Dedifferentiated amniotic fluid mesenchymal stem cell (primary cell): ENCODE data around the gene ASIC3.
A peak's percentile ranks its signal among the peaks of the same experiment; 100 is the strongest.

ENCODE experiments used
- DNase-seq: peaks from one replicate; pipeline ENCODE4 v3.0.0-alpha.2; 2016; ENCODE audit errors: extremely low spot score

Gene ASIC3

DNA sequence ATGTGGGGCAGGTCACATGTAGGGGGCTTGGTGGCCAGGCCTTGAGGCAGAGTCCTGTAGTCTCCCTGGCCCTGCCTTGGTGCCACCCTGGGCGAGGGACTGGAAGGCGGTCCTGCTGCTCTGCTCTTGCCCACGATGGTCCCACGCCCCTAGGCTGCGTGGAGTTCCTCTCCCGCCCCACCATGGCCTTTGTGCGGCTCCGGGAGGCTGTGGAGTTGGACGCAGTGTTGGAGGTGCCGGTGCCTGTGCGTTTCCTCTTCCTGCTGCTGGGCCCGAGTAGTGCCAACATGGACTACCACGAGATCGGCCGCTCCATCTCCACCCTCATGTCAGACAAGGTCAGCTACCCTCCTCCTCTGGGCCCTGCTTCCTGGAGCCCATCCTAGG, 22.2 kb downstream of the ASIC3 start:
- no peak for DNase-seq

DNA sequence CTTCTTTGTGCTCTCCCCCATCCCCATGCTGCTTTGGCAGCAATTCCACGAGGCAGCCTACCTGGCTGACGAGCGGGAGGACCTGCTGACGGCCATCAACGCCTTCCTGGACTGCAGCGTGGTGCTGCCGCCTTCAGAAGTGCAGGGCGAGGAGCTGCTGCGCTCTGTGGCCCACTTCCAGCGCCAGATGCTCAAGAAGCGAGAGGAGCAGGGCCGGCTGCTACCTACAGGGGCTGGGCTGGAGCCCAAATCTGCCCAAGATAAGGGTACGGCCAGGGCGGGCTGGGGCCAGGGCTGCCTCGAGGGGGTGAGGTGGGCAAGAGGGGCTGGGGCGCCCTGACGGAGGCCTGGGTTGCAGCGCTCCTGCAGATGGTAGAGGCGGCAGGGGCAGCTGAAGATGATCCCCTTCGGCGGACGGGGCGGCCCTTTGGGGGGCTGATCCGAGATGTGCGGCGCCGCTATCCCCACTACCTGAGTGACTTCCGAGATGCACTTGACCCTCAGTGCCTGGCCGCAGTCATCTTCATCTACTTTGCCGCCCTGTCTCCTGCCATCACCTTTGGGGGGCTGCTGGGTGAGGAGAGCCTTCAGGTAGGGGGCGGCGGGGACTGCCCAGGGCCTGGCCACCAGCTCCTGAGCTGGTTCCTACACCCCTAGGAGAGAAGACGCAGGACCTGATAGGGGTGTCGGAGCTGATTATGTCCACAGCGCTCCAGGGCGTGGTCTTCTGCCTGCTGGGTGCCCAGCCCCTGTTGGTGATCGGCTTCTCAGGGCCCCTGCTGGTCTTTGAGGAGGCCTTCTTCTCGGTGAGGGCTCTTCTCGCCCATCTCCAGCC, 22.9 kb downstream of the ASIC3 start:
- no peak for DNase-seq

DNA sequence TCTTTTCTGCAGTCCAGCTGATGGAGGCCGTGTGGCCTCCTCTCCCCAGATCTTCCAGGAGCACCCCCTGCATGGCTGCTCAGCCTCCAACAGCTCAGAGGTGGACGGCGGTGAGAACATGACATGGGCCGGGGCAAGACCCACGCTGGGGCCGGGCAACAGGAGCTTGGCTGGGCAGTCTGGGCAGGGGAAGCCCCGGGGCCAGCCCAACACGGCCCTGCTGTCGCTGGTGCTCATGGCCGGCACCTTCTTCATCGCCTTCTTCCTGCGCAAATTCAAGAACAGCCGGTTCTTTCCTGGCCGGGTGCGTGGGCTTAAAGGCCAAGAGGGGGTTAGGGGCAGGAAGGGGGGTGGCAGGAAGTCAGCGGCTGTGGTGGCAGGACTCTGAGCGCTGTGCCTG, 25.7 kb downstream of the ASIC3 start:
- DNase-seq: no peak

GRCh38 chr7:151074817-151075661, 26.7 kb downstream of the ASIC3 start:
- DNase-seq: no peak

DNA sequence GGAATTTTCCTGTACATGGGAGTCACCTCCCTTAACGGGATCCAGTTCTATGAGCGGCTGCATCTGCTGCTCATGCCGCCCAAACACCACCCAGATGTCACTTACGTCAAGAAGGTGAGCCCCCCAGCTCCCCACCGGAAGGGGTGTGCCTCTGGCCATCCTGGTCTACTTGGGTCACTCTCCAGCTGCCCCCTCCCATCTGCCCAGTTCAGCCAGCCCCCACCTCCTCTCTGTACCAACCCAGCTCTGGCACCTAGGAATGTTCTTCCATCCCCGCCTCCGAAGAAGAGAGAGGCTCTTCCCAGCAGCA, 27.3 kb downstream of the ASIC3 start:
- no peak for DNase-seq

DNA sequence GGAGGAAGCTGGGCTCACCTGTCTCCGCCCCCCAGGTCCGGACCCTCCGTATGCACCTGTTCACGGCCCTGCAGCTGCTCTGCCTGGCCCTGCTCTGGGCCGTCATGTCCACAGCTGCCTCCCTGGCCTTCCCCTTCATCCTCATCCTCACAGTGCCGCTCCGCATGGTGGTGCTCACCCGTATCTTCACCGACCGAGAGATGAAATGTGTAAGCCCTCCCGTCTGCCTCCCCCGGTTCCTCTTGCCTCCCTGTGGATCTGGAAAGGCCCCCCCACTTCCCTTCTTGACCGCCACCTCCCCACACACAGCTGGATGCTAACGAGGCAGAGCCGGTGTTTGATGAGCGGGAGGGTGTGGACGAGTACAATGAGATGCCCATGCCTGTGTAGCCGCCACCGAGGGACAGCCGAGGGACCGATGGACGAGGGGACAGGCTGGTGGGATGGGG, 27.7 kb downstream of the ASIC3 start:
- no peak for DNase-seq

DNA sequence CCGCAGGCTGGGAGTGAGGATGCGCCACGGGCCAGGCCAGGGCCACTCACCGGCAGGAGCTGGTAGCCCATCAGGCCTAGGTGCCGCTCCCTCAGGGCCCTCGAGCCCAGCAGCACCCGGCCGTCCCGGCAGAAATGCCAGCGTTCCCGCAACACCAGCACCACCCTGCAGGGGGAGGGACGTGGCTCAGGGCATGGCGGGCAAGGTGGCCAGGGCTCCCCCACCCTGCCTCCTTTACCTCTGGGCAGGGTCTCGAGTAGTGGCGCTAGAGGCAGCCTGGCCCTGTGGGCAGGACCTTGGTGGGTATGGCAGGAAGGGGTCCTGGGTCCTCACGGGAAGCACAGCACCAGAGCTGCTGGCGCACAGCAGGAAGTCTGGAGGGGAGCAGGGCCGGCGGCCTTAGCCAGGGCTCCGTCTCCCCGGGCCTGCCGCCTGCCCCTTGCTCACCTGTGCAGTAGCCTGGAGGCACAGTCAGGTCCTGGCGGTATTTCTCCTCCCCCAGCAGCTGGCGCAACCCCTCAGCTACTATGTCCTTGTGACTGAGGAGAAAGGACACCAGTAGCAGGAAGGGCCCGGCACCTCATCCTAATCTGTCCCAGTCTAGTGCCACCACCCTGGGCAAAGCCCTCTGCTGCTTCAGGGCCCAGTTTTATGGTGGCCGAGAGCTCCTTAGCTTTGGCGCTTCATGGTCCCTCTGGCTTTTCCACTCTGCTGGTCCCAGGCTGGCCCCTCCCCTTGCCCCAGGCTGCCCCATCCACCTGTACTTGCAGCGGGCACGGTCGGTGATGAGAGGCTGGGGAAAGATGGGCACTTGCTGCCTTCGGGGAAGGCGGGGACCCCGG, 28.8 kb downstream of the ASIC3 start:
- DNase-seq: no peak

- no peak for DNase-seq
Observed at GRCh38 chr7:151077705-151078232, 29.4 kb downstream of the ASIC3 start.

DNA sequence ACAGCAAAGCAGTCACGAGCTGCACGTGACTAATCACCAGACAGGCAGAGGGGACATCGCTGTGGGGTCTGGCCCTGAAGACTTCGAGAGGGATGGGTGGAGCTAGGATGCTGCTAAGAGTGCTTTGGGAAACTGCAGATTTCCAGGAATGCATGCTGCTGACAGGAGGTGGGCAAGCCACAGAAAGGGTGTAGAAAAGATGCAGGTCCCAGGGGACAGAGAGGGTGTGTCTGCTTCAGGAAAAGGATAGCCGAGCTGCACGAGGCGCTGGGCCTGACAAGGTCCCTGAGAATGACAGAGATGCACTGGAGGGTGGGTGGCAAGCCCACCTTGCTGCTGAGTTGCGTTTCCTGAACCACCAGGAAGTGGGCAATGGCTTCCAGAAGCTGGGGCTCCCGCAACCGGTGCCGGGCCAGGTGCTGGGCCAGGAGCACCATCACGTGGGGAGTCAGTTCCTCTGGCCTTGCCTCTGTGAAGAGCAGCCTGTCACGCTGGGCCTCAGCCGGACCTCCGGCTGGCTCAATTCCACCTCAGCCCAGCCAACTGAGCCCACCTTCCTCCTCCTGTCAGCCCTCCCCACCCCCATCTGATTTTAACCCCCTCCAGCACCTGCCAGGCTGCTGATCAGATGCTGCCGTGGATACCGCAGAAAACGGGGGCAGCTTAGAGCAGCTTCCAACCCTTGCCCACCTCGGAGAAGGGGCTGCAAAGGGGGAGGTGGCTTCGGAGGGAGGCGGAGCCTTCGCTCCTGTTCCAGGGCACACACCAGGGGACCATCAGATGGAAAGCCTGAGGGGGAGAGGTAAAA, 30.1 kb downstream of the ASIC3 start:
- no peak for DNase-seq

GRCh38 chr7:151079199-151079910, 31.0 kb downstream of the ASIC3 start:
- no peak for DNase-seq

DNA sequence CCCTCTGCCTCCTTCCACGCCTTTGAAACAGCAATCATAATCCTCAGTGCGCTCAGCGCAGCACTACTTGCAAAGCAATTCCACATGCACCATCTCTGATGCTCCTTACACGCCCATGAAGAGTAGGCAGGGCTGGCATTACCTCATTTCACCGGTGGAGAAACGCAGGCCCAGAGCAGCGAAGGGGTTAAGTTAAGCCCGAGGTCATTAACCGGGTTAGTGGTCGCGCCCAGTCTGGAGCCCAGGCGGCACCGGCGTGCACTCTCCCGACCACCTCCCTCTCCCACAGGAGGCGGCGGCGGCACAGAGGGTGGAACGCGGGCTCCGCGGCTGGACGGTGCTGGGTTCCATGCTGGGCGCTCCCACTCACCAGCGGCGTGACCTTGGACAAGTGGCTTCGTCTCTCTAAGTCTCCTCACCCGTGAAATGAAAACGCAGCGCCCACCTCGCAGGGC, 31.8 kb downstream of the ASIC3 start:
- no peak for DNase-seq

DNA sequence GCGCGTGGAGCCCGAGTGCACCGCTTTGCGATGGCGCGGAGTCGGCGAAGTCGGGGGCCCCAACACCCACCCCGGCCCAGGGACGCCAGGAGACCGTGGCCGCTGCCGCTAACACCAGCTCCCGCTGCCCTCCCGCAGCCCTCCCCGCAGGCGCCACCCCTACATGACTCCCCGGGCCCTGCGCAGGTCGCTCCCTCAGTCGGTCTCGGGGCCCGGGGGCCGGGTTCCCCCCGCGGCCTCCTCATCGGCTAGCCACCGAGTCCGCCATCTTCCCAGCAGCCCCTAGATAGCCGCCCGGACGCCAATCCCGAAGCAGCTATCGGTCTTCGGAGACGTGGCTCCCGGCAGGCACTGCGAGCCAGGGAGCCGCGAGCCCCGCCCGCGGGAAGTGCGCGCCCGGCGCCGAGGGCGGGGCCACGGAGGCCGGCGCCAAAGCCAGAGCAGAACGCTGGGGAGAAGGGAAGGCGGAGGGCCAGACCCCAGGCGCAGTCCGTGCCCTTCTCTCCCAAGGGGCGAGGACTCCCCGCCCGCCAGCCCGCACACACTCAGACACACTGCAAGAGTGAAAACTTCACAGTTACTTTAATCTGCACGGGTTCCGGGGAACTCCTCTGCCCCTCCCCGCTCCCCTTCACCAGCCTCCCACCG, 32.3 kb downstream of the ASIC3 start, which contains the start of gene FASTK:
Gene FASTK, minus strand, starts transcription at position 288 of the 648 bp plus-strand sequence. Its CDS starts 43 bp downstream, at position 245.
- peak; percentile 87 for DNase-seq

DNA sequence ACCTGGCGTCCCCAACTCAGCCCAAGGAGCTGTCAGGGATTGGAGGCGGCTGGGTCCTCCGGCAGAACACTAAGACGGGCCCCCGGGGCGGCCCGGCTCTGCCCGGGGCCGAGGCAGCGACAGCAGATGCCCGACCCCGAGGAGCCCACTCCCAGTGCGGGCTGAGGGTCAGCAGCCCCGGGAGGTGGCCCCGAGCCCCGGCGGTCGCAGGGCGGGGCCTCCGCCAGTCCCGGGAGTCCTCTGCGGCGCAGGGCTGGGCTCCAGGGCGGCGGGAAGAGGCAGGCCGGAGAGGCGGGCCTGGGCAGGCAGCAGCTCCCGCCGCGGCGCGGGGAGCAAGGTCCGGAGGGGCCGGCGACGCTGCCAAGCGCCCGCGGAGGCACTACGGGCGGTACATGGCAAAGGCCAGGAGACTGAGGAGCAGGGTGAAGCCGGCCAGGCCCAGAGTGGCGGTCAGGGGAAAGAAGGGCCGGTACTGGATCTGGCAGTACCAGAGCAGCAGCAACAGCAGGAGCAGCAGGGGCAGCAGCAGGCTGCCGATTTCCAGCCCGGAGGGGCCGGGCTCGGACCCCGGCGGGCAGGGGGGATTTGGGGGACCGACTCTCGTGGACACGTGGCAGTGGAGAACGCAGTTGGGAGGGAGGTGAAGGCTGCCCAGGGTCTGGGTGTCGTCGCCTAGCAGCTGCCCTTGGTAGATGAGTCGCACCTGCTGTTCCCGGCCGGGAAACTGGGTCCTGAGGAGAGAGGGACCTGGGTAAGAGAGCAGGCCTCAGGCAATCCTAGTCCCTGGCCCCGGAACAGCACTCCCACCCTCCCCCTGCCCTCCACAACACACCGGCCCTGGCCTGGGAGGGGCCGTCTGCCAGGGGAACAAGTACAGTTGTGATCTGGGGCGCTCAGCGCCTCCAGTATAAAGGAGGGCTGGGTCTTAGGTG, 33.1 kb downstream of the ASIC3 start:
- no peak for DNase-seq

DNA sequence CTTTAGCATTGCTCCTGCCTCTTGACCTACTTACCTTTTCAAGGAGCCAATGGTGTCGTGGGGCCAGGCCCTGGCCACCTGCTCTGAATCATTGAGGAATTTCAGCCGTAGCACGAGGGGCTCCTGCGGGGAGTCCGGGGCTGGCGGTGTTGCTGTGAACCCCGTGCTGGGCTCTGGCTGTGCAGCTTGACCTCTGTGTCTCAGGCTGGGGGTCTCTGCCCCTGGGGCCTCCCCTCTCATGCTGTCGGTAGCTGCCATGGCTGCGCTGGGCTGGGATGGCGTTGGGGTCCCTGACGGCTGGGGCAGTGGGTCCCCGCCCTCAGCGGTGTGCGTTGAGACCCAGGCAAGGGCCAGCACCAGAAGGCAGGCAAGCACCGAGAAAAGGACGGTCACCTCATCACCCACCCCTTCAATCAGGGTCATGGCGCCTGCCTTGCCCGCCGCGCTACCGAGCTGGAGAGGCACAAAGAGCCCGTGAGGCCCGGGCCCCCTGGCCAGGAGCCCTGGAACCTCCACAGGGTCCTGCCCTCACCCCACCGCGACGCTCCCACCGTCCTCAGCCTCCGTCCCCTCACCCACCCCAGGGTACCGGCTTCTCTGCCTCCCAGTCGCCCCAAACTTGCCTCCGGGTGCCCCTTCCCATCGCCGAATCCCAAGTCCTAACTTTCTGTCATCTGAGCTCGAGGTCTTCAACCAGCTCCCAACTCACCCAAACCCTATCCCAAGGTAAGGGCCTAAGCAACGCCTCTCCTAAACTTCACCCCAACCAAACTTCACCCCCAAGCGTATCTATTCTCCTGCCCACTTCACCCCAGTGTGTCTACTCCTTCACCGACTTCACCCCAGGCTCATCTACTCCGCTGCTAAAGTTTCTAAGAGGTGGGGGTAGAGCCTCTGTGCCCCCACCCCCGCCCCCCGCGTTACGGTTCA, 34.1 kb downstream of the ASIC3 start:
- DNase-seq: no peak

DNA sequence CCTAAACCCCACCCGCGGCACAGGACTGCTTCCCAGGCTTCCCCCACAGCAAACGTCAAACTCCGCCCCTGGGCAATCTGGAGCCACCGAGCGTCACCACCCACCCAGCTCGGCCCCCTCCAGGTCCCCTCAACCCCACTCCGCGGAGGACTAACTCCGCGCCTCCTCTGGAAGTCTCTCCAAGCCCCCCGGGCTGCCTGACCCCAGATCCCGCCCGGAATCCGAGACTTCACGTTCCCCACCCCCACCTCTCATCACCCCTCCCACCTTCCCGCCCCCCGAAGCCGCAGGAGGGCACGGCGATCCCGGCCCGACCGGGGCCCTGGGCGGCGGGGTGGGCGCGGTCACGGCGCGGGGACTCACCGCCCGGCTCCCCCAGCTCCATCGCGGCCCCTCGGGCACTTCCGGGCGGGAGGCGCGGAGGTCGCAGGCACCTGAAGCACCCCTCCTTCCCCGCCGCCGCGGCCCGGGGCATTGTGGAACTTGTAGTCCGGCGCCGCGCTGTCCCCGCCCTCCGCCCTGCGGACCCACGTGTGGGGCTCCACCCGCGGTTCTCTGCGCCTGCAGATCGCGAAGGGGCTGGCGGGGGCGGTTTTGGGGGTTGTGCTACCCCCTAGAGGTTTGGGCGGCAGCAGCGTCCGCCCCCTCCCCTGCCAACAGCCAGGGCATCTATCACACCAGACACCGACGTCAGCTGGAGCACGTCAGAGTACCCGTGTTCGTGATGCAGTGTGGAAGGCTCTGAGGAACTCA, 34.9 kb downstream of the ASIC3 start, which contains the start of gene TMUB1:
Gene TMUB1, minus strand, starts transcription at position 423 of the 753 bp plus-strand sequence. CDS start 930 bp downstream, outside the sequence.
- no peak for DNase-seq

DNA sequence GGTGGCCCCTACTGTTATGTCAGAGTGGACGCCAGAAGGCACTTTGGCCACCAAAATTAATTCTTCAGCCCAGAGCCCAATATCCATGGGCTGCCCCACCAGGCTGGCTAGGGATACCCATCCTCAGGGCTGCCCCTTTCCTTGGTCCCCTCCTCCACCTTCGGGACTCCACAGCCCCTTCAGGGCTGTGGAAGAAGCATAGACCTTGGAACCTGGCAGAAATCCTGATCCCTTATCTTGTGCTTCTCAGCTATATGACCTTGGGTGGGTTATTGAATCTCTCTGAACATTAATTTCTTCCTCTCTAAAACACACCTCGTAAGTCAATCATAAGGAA, 35.5 kb downstream of the ASIC3 start:
- DNase-seq: no peak

DNA sequence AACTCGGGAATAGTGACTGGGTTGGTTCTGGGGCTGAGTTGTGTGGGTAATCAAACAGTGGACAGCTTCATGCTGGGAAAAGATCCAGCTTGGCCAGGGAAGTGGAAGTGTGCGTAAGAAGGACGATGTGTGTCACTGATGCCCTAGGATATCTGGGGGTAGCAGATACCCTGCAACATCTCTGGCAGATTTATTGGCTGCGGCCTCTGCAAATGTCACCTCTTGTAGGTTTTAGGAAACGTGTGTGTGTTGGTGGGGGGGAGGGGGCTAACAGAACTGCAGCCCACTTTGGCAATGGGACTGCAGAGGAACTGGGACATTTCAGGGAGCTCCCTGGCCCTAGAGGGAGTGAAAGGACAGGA, 37.0 kb downstream of the ASIC3 start:
- no peak for DNase-seq
